HUDEP-2 (cell line): ENCODE measurements around the gene UBAP1L.
"Not testable (repeated sequence)": the region's sequence is repeated elsewhere in the genome, so short reads cannot be mapped to it uniquely, and the experiment has no call there.

ENCODE experiments used
- DNase-seq, 76 experiments: peaks; one replicate each; lab custom pipeline; 2025; ENCODE audit not compliant: unreplicated experiment in 76 of 76; lab: John Stamatoyannopoulos, UW

UBAP1L gene

GRCh38 chr15:65115086-65115485, at the start of gene UBAP1L:
TSS of gene UBAP1L (minus strand) at chr15:65115200. CDS start at chr15:65106215, 8,985 bp downstream.
- DNase-seq = no peak

- no peak for DNase-seq
These were observed 49.1 kb upstream of the UBAP1L start for GRCh38 chr15:65164139-65164538.

GRCh38 chr15:65163041-65163440, 48.0 kb upstream of the UBAP1L start:
- DNase-seq = no peak

DNA sequence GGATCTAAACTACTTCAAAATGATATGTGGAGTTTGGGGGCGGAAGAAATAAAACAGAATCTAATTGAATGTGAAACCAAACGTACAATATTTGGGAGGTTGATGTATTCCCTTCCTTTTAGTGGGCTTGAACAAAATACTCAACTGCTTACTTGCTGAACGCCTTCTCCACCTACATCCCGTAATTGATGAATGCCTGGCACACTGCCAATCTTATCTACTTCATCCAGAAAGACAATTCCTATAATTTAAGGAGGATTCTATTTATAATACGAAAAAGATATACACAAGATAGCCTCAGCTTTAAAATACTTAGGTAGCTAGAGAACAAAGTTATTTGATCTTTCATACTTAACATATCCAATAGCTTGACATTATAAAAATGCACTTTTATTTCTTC, 41.7 kb upstream of the UBAP1L start:
- DNase-seq = no peak

DNA sequence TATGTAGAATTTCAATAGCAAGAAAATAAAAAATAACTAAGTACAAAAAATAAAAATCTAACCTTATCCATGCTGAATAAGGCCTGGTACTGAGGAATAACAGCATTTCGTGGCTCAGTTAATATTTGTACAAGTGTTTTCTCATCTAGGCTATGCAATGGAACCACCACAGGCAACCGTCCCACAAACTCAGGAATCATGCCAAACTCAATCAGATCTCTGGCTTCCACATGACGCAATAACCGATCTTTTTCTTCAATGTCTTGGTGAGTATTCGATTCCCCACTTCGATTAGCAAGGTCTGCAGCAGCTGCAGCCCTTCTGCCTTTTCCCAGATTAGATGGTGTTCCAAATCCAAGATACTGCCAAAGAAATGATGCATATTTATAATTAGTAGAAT, 39.7 kb upstream of the UBAP1L start:
- DNase-seq = no peak

DNA sequence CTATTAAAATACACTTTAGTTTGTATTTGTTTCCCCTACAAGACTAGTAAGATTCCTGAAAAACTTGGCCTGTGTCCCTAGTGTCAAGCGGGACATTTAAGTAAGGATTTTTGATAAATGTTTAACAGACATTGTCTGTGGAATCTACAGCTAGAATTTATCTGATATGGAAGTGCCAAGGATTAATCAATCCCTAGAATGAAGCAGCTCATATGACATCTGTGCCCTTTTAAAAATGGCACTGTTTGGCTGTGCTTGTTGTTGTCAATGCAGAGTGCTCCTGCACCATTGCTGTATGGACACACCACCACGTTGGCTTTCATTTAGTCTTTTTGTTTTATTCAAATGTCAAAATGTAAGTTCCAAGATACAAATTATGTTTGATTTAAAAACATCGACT, 32.9 kb upstream of the UBAP1L start:
- no peak for DNase-seq

DNA sequence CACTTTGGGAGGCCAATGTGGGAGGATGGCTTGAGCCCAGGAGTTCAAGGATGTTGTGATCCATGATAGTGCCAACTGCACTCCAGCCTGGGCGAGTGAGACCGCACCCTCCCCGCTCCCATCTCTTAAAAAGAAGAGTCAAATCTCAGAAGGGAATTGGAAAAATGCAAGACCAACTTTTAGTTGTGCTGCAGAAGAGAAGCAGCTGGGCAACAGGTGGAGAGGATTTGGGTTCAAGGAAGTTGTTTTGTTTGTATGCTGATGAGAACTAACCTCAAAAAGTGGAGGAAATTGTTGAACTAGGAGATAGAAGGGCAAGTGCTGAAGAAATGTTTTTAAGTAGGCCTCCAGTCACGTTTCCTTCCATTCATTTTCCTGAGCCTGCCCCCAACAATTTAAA, 31.4 kb upstream of the UBAP1L start:
- no peak for DNase-seq

DNA sequence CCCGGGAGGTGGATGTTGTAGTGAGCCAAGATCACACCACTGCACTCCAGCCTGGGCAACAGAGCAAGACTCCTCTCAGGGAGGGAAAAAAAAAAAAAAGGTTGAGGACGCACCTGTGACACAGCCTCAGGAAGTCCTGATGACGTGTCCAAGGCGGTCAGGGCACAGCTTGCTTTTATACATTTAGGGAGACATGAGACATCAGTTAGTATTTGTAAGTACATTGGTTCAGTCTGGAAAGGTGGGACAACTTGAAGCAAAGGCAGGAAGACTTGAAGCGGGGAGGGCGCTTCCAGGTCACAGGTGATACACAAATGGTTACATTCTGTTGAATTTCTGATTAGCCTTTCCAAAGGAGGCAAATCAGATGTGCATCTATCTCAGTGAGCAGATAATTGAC, 23.6 kb upstream of the UBAP1L start:
- not testable (repeated sequence) for DNase-seq

- not testable (repeated sequence) for DNase-seq
These were observed 22.9 kb upstream of the UBAP1L start for GRCh38 chr15:65137893-65138292.

GRCh38 chr15:65137089-65137488, 22.1 kb upstream of the UBAP1L start:
- DNase-seq = not testable (repeated sequence)

DNA sequence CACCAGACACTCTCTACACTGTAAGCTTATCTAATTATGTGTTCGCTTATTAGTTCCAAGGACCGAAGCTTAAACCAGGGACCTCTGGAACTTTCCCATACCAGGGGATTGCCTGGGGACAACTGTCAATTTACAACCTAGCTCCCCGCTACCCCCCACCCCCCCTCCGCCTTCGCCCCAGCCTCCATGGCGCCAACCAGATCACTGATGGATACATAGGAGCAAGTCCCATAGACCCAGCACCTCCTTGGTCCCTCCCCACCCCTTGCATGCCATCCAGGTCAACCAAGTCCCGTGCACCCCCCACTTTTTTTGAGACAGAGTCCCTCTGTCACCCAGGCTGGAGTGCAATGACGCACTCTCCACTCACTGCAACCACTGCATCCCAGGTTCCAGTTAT, 19.5 kb upstream of the UBAP1L start:
- DNase-seq = no peak

DNA sequence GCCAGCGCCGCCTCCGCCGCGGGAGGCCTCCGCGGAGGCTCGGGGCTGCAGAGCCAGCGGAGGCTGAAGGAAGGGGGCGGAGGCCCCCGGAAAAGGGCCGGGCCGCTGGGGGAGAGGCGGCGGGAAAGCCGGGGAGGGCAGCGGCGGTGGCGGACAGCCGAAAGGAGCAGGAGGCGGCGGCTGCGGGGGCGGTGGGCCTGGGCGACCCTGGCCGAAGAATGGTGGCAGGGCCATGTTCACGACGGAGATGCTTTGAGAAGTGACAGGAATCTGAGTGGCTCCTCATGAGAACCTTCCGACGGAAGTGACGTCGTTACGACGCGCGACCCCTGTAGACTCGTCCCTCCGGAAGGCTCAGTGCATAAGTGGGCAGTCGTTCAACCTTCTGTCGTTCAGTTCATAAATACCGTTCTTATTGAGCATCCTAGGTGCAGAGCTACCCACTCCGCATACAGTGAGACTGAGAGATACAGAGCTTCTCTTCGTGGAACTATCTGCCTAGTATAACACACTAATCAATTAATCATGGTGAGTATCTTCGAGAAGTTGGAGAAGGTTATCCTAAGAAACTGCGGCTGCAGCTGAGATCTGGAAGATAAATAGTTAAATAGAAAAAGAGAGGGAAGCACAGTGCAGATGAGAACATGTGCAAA, 18.7 kb upstream of the UBAP1L start, which contains the start of gene PDCD7:
TSS of gene PDCD7 (minus strand) at position 261 of the 653 bp plus-strand sequence. CDS start at position 234, 27 bp downstream.
- peak in 73 of 76 experiments; percentile 20 to 84 (median 71) for DNase-seq

DNA sequence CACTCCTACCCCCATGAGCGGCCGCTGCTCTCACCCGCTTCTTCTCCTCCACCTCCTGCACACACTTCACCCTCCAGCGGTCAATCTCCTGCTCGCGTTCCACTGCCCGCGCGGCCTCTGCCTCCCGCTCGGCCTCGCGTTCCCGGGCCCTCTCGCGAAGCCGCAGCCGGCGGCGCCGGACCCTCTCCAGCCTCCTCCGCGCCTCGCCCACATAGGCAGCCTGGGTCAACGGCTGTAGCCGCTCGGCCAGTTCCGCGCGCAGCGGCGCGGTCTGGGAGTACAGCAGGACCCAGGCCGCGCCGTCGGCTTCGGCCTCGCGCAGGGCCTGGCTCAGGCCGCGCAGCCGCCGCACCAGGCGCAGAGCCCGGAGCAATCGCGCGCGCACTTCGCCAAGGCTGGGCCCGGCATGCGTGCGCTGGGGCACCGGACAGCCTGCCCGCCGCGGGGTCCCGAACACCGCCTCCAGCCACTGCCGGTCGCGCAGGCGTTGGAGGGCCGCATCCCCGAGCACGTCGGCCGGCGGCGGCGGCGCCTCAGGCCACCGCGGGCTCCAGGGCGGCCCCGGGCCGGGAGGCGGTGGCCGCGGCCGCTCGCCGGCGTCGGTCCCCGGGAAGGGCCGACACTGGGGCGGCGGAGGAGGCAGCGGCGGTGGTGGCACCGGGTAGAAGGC, 18.0 kb upstream of the UBAP1L start:
- peak in 42 of 76 experiments; percentile 2 to 67 (median 30) for DNase-seq

GRCh38 chr15:65130941-65131340, 15.9 kb upstream of the UBAP1L start:
- no peak for DNase-seq

- DNase-seq = no peak
These were observed 542 bp upstream of the UBAP1L start for GRCh38 chr15:65115542-65115941.

DNA sequence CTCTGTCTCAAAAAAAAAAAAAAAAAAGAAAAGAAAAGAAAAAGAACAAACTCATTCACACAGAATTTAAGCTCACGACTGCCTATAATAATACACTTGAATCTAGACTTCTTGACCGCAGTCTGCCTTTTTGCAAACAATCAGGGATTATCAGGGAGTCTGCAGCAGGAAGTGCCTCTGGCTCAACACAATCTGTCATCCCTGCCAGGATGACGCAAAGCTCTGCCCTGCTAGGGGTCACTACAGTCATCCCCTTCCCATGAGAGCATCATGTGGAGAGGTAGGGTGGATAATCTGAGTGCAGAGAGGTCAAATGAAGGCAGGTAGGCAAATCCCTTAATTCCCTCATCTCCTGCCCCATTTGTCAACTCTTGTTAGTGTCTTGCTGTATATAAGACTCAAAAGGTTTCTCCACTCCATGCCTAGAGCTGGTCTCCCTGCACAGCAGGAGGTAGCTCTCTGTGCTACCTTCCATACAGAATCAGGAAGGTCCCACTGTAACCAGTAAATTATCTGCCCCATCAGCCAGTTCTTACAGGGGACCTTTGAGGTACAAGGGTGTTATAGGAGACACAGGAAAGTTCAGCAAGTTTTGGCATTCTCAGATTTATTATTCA, 4.2 kb downstream of the UBAP1L start:
- DNase-seq = no peak

DNA sequence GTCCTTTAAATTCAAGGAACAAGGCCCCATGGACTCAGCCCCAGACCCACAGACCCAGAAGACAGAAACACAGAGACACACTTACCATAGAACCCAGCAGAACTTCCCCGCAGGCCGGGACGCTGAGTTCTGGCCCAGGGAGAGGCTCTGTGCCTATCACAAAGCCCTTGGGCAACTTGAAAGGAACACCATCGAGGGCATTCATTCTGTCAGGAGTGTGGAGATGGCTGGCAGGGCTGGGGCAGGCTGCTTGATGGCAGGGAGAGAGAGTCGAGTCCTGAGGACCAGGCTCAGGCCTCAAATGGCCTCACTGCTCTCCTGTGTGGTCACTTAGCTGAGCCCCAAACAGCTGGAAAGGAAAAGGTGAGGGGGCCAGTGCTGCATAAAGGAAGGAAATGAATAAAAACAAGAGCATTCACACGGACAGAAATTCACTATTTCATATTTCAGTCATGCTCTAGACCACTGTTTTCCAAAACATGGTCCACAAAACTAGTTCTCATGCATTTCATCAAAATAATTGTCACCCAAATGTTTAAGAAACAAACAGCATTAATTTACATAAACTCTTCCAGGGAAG, 8.9 kb downstream of the UBAP1L start:
- no peak for DNase-seq

GRCh38 chr15:65105038-65105437, 10.0 kb downstream of the UBAP1L start:
- DNase-seq = no peak

GRCh38 chr15:65102912-65103311, 12.1 kb downstream of the UBAP1L start:
- no peak for DNase-seq

DNA sequence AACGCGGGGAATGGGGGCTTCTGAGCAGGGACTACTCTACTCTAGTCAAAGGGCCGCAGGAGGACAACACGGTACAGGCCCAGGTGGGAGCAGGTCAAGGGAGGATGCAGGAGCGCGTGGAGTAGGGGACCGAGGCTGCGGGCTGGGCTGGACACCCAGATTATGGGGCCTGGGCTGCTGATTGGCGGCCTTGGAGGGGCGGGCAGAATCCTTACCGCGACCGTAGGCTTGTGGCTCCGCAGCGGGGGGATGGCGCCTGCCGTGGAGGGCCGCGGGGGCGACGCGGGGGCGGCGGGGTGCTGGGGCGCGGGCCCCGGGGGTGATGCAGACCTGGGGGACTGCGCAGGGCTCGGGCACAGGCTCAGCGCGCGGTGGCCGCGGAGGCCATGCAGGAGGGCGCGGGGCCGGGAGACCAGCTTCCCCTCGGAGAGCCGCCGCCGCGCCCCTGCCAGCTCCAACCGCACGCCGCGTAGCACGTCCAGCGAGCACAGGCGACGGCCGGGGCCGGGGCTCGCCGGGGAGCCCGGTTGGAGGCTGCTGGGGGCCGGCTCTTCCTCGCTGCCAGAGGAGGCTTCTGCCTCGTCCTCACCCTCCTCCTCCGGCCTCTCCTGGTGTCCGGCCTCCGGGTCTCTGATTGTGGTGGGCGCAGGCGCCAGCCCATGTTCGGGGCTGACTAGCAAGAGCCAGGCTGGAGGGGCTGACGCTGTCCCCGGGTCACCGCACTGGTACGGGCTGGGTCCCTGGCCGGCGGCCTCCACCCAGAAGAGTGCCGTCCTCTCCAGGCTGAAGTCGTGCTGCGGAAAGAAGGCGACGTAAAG, 12.9 kb downstream of the UBAP1L start:
- DNase-seq = no peak
